Ishikawa (cell line): ENCODE measurements around the gene TBC1D21.
A peak's percentile ranks its signal among the peaks of the same experiment; 100 is the strongest.

Experiments
- CEBPB ChIP-seq: IDR thresholded peaks from 2 replicates; pipeline ENCODE4 v1.6.1; 2012
- CREB1 ChIP-seq: IDR thresholded peaks from 2 replicates; pipeline ENCODE4 v1.6.1; 2012; ENCODE audit warnings: low read depth
- EGR1 ChIP-seq: IDR thresholded peaks from 2 replicates; pipeline ENCODE4 v1.6.1; 2012
- EP300 ChIP-seq: IDR thresholded peaks from 2 replicates; pipeline ENCODE4 v1.6.1; 2012; ENCODE audit warnings: borderline replicate concordance
- FOXM1 ChIP-seq: IDR thresholded peaks from 2 replicates; pipeline ENCODE4 v1.6.1; 2012; ENCODE audit warnings: low read depth, borderline replicate concordance
- NFIC ChIP-seq: IDR thresholded peaks from 2 replicates; pipeline ENCODE4 v1.6.1; 2012
- RAD21 ChIP-seq: IDR thresholded peaks from 2 replicates; pipeline ENCODE4 v1.6.1; 2012; ENCODE audit warnings: low read depth
- TAF1 ChIP-seq: IDR thresholded peaks from 2 replicates; pipeline ENCODE4 v1.6.1; 2012; ENCODE audit warnings: low read depth, mild to moderate bottlenecking
- TCF12 ChIP-seq: IDR thresholded peaks from 2 replicates; pipeline ENCODE4 v1.6.1; 2012; ENCODE audit warnings: low read depth
- TEAD4 ChIP-seq: IDR thresholded peaks from 2 replicates; pipeline ENCODE4 v1.6.1; 2012
- YY1 ChIP-seq: IDR thresholded peaks from 2 replicates; pipeline ENCODE4 v1.6.1; 2012; ENCODE audit warnings: low read depth
- ZBTB7A ChIP-seq: IDR thresholded peaks from 2 replicates; pipeline ENCODE4 v1.6.1; 2012; ENCODE audit warnings: low read depth
- TF ChIP-seq, protein P1 (sequence below): IDR thresholded peaks from 2 replicates; pipeline ENCODE4 v1.6.1; 2012; ENCODE audit warnings: low read depth, mild to moderate bottlenecking
- TF ChIP-seq, protein P2 (sequence below): IDR thresholded peaks from 2 replicates; pipeline ENCODE4 v1.6.1; 2012
- TF ChIP-seq, protein P3 (sequence below): IDR thresholded peaks from 2 replicates; pipeline ENCODE4 v1.6.1; 2012

TBC1D21 gene

GRCh38 chr15:73850228-73850627, 23.1 kb upstream of the TBC1D21 start:
- TF ChIP-seq RAD21 = no peak
- TF ChIP-seq TEAD4 = no peak
- no peak for TF ChIP-seq NFIC
- TF ChIP-seq EP300 = no peak
- TF ChIP-seq, protein P1, sequence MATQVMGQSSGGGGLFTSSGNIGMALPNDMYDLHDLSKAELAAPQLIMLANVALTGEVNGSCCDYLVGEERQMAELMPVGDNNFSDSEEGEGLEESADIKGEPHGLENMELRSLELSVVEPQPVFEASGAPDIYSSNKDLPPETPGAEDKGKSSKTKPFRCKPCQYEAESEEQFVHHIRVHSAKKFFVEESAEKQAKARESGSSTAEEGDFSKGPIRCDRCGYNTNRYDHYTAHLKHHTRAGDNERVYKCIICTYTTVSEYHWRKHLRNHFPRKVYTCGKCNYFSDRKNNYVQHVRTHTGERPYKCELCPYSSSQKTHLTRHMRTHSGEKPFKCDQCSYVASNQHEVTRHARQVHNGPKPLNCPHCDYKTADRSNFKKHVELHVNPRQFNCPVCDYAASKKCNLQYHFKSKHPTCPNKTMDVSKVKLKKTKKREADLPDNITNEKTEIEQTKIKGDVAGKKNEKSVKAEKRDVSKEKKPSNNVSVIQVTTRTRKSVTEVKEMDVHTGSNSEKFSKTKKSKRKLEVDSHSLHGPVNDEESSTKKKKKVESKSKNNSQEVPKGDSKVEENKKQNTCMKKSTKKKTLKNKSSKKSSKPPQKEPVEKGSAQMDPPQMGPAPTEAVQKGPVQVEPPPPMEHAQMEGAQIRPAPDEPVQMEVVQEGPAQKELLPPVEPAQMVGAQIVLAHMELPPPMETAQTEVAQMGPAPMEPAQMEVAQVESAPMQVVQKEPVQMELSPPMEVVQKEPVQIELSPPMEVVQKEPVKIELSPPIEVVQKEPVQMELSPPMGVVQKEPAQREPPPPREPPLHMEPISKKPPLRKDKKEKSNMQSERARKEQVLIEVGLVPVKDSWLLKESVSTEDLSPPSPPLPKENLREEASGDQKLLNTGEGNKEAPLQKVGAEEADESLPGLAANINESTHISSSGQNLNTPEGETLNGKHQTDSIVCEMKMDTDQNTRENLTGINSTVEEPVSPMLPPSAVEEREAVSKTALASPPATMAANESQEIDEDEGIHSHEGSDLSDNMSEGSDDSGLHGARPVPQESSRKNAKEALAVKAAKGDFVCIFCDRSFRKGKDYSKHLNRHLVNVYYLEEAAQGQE = no peak
- TF ChIP-seq TAF1 = no peak
- TF ChIP-seq TCF12 = no peak
- no peak for TF ChIP-seq CREB1
- no peak for TF ChIP-seq ZBTB7A
- TF ChIP-seq FOXM1 = no peak
- TF ChIP-seq, protein P2, sequence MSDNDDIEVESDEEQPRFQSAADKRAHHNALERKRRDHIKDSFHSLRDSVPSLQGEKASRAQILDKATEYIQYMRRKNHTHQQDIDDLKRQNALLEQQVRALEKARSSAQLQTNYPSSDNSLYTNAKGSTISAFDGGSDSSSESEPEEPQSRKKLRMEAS = no peak
- TF ChIP-seq EGR1 = no peak
- TF ChIP-seq YY1 = no peak
- no peak for TF ChIP-seq CEBPB
- TF ChIP-seq, protein P3, sequence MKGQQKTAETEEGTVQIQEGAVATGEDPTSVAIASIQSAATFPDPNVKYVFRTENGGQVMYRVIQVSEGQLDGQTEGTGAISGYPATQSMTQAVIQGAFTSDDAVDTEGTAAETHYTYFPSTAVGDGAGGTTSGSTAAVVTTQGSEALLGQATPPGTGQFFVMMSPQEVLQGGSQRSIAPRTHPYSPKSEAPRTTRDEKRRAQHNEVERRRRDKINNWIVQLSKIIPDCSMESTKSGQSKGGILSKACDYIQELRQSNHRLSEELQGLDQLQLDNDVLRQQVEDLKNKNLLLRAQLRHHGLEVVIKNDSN = no peak

DNA sequence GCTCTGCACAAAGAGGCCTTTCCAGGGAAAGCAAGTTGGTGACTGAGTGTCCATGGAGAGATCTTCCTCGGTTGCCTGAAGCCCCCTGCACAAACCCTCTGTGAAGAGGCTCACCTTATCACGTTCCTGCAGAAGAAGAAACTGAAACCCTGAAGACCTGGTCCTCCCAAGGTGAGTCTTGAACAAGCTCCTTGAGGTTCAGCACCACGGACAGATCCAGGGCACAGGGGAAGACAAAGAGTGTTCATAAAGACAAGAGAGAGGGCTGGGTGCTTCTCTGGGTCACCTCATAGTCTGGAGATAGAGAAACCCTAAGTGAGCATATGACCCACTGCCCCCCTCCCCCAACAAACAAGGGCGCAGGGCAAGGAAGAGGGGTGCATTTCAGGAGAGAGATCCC, 21.7 kb upstream of the TBC1D21 start:
- TF ChIP-seq, protein P2 = no peak
- TF ChIP-seq, protein P1 = peak; percentile 93

GRCh38 chr15:73852507-73852906, 20.9 kb upstream of the TBC1D21 start:
- TF ChIP-seq CREB1 = no peak
- no peak for TF ChIP-seq EGR1
- no peak for TF ChIP-seq FOXM1
- TF ChIP-seq TEAD4 = no peak
- TF ChIP-seq NFIC = no peak
- TF ChIP-seq TAF1 = no peak

GRCh38 chr15:73854265-73854664, 19.1 kb upstream of the TBC1D21 start:
- TF ChIP-seq CEBPB (no peak), TAF1 (no peak), ZBTB7A (no peak), CREB1 (no peak), YY1 (no peak), TCF12 (no peak), EP300 (no peak), FOXM1 (no peak)
- TF ChIP-seq, protein P2 = no peak
- TF ChIP-seq, protein P1 = no peak

GRCh38 chr15:73856458-73857192, 16.7 kb upstream of the TBC1D21 start:
- TF ChIP-seq TCF12 (no peak), NFIC (peak; percentile 54)
